Stimulated activated CD8-positive, alpha-beta memory T cell treated with anti-CD3 and anti-CD28 coated beads, Interleukin-7, amount 100 ng/mL, for 4 hours (primary cell): ENCODE data around the gene TWNK.

Experiments used
- DNase-seq, 2 donors: peaks; one replicate each; pipeline ENCODE4 v3.0.0-alpha.2; 2020; ENCODE audit warnings: low read depth in 2 of 2

TWNK gene

GRCh38 chr10:101011517-101012423, 24.4 kb downstream of the TWNK start:
- no peak for DNase-seq

- peak; percentile 62 to 64 for DNase-seq
Observed at GRCh38 chr10:101012525-101013364, 25.4 kb downstream of the TWNK start.

GRCh38 chr10:101013365-101013825, 26.1 kb downstream of the TWNK start:
- no peak for DNase-seq

- peak in 1 of 2 donors; percentile 58 for DNase-seq
Observed at GRCh38 chr10:101014230-101014884, 27.0 kb downstream of the TWNK start.

- no peak for DNase-seq
Observed at GRCh38 chr10:101014966-101015581, 27.7 kb downstream of the TWNK start.

- no peak for DNase-seq
Observed at GRCh38 chr10:101015582-101015973, 28.2 kb downstream of the TWNK start.

- DNase-seq = no peak
Observed at GRCh38 chr10:101016814-101017213, 29.5 kb downstream of the TWNK start.

- no peak for DNase-seq
Observed at GRCh38 chr10:101018118-101018599, 30.8 kb downstream of the TWNK start.

GRCh38 chr10:101018600-101019439, 31.5 kb downstream of the TWNK start:
- DNase-seq = peak in 1 of 2 donors; percentile 58

GRCh38 chr10:101019440-101019703, 32.0 kb downstream of the TWNK start:
- no peak for DNase-seq

GRCh38 chr10:101020427-101021075, 33.2 kb downstream of the TWNK start:
- DNase-seq = no peak

- no peak for DNase-seq
Observed at GRCh38 chr10:101021239-101021638, 33.9 kb downstream of the TWNK start.

GRCh38 chr10:101021692-101022251, 34.4 kb downstream of the TWNK start:
- DNase-seq = no peak

- DNase-seq = no peak
Observed at GRCh38 chr10:101022967-101023705, 35.8 kb downstream of the TWNK start.

- no peak for DNase-seq
Observed at GRCh38 chr10:101027106-101027720, 39.9 kb downstream of the TWNK start.

GRCh38 chr10:101028446-101029337, 41.3 kb downstream of the TWNK start:
- no peak for DNase-seq

- DNase-seq = no peak
Observed at GRCh38 chr10:101029520-101030295, 42.4 kb downstream of the TWNK start.
